Ishikawa (cell line): ENCODE data around the gene MATN1.

ENCODE experiments used
- CEBPB ChIP-seq: IDR thresholded peaks from 2 replicates; pipeline ENCODE4 v1.6.1; 2012
- EP300 ChIP-seq: IDR thresholded peaks from 2 replicates; pipeline ENCODE4 v1.6.1; 2012; ENCODE audit warnings: borderline replicate concordance
- FOXM1 ChIP-seq: IDR thresholded peaks from 2 replicates; pipeline ENCODE4 v1.6.1; 2012; ENCODE audit warnings: low read depth, borderline replicate concordance
- TAF1 ChIP-seq: IDR thresholded peaks from 2 replicates; pipeline ENCODE4 v1.6.1; 2012; ENCODE audit warnings: low read depth, mild to moderate bottlenecking
- TCF12 ChIP-seq: IDR thresholded peaks from 2 replicates; pipeline ENCODE4 v1.6.1; 2012; ENCODE audit warnings: low read depth

GRCh38 chr1:30721341-30721793 lies 2.0 kb downstream of the MATN1 start:
- TF ChIP-seq TCF12, result no peak
- no peak for TF ChIP-seq TAF1
- no peak for TF ChIP-seq EP300
- no peak for TF ChIP-seq FOXM1
- no peak for TF ChIP-seq CEBPB
